Thoracic aorta (tissue), 2 donors: ENCODE results near the gene TPSD1. TPM values are rescaled to one million over a fixed set of nuclear protein-coding genes. Genes with fewer than 3 reads are reported as not detected.
"Not testable (repeated sequence)": the region's sequence is repeated elsewhere in the genome, so short reads cannot be mapped to it uniquely, and the experiment has no call there.

Experiments
- ATAC-seq: fragments of 150-250 bp; one replicate; pipeline ENCODE4 v1.8.0; 2017; ENCODE audit warnings: low read depth; ENCODE audit not compliant: insufficient number of reproducible peaks, low FRiP score
- DNase-seq: peaks from one replicate; pipeline ENCODE4 v3.0.0-alpha.2; 2020; ENCODE audit warnings: low spot score
- H3K27ac ChIP-seq, 2 donors: fragments of 200-600 bp; sonication (generic); 1 replicate in 1 of 2; 2 replicates in 1 of 2; pipeline ENCODE4 v1.5.1; 2016; ENCODE audit warnings: mild to moderate bottlenecking in 2 of 2, moderate library complexity in 2 of 2
- H3K27me3 ChIP-seq: fragments of 200-600 bp; sonication (generic); replicated peaks from 2 replicates; pipeline ENCODE4 v1.6.0; 2016; ENCODE audit warnings: mild to moderate bottlenecking; ENCODE audit not compliant: insufficient read depth
- H3K36me3 ChIP-seq: fragments of 200-600 bp; sonication (generic); one replicate; pipeline ENCODE4 v1.5.1; 2016
- H3K4me1 ChIP-seq, 2 donors: fragments of 200-600 bp; sonication (generic); 1 replicate in 1 of 2; 2 replicates in 1 of 2; pipeline versions ENCODE4 v1.5.1 to v1.6.0; 2016; ENCODE audit warnings: low read depth in 2 of 2, mild to moderate bottlenecking in 1 of 2; ENCODE audit not compliant: control insufficient read depth in 1 of 2
- H3K4me3 ChIP-seq: fragments of 200-600 bp; sonication (generic); 2 replicates; pipeline ENCODE4 v1.5.1; 2016; ENCODE audit warnings: mild to moderate bottlenecking
- H3K9me3 ChIP-seq: fragments of 200-600 bp; sonication (generic); 2 replicates; pipeline ENCODE4 v1.5.1; 2016
- CTCF ChIP-seq: fragments of 200-600 bp; sonication (generic); IDR thresholded peaks from one replicate; pipeline ENCODE4 v1.5.1; 2019; ENCODE audit warnings: antibody characterized with exemption
- total RNA-seq, 2 donors: library from RNA; depleted of rRNA; stranded (reverse); fragments of >200 nt; gene quantifications; one replicate each; pipeline versions ENCODE4 v1.1.0 to v1.2.3, GENCODE V29; 2016

Gene TPSD1
- total RNA-seq, 2 donors from 2014 or later = 3.1 TPM; not detected in 1

GRCh38 chr16:1265090-1265630, 9.3 kb downstream of the TPSD1 start:
- TF ChIP-seq CTCF = no peak
- Histone ChIP-seq H3K27ac (no peak overlapping the region), H3K9me3 (no peaks in the 10 kb centered on the region), H3K4me3 (no peak overlapping the region), H3K27me3 (no peaks in the 10 kb centered on the region), H3K36me3 (no peaks in the 10 kb centered on the region), H3K4me1 (no peaks in the 10 kb centered on the region)
- ATAC-seq = no peak
- no peak for DNase-seq

- Histone ChIP-seq H3K36me3 (no peaks in the 10 kb centered on the region), H3K27me3 (no peaks in the 10 kb centered on the region), H3K9me3 (no peaks in the 10 kb centered on the region), H3K27ac (no peak overlapping the region), H3K4me1 (no peaks in the 10 kb centered on the region), H3K4me3 (no peak overlapping the region)
- no peak for TF ChIP-seq CTCF
- no peak for ATAC-seq
- no peak for DNase-seq
Observed at GRCh38 chr16:1265826-1266225, 10.0 kb downstream of the TPSD1 start.

GRCh38 chr16:1269418-1269817, 13.5 kb downstream of the TPSD1 start:
- not testable (repeated sequence) for H3K36me3 ChIP-seq, H3K27ac ChIP-seq, H3K9me3 ChIP-seq, ATAC-seq, H3K4me1 ChIP-seq, H3K27me3 ChIP-seq, H3K4me3 ChIP-seq, DNase-seq

GRCh38 chr16:1271380-1271723, 15.5 kb downstream of the TPSD1 start:
- Histone ChIP-seq H3K27ac (no peak overlapping the region), H3K36me3 (no peaks in the 10 kb centered on the region), H3K27me3 (no peaks in the 10 kb centered on the region), H3K4me1 (peaks cover 0 to 4% of the 10 kb centered on the region in 2 donors), H3K9me3 (no peaks in the 10 kb centered on the region), H3K4me3 (no peak overlapping the region)
- ATAC-seq = no peak
- no peak for TF ChIP-seq CTCF
- DNase-seq = no peak

GRCh38 chr16:1271724-1272413, 16.0 kb downstream of the TPSD1 start:
- H3K27ac ChIP-seq, H3K9me3 ChIP-seq, ATAC-seq, H3K36me3 ChIP-seq, H3K27me3 ChIP-seq, H3K4me3 ChIP-seq, H3K4me1 ChIP-seq, DNase-seq: not testable (repeated sequence)

- Histone ChIP-seq H3K27ac (no peak overlapping the region), H3K27me3 (no peaks in the 10 kb centered on the region), H3K36me3 (no peaks in the 10 kb centered on the region), H3K4me3 (no peak overlapping the region), H3K4me1 (peaks cover 0 to 4% of the 10 kb centered on the region in 2 donors), H3K9me3 (no peaks in the 10 kb centered on the region)
- no peak for ATAC-seq
- TF ChIP-seq CTCF = no peak
- DNase-seq = no peak
Observed at GRCh38 chr16:1272453-1273198, 16.8 kb downstream of the TPSD1 start.
